ENCODE data around the gene ANKS6.
A peak's percentile ranks its signal among the peaks of the same experiment; 100 is the strongest.

ANKS6 gene

GRCh38 chr9:98796364-98797101, at the start of gene ANKS6:
Gene ANKS6 (minus strand): TSS chr9:98796555. CDS start chr9:98796491, 64 bp downstream.
- DNase-seq = peak; percentile 35

- DNase-seq = no peak
These were observed 49.7 kb upstream of the ANKS6 start for GRCh38 chr9:98846081-98846480.

- DNase-seq = no peak
These were observed 46.2 kb upstream of the ANKS6 start for GRCh38 chr9:98842510-98842909.

GRCh38 chr9:98839724-98840123, 43.4 kb upstream of the ANKS6 start:
- DNase-seq = no peak

GRCh38 chr9:98838868-98839565, 42.7 kb upstream of the ANKS6 start:
- no peak for DNase-seq

GRCh38 chr9:98838155-98838867, 42.0 kb upstream of the ANKS6 start:
- DNase-seq = no peak

- DNase-seq = no peak
These were observed 41.2 kb upstream of the ANKS6 start for GRCh38 chr9:98837516-98837915.

- no peak for DNase-seq
These were observed 39.9 kb upstream of the ANKS6 start for GRCh38 chr9:98836206-98836605.

- DNase-seq = no peak
These were observed 38.0 kb upstream of the ANKS6 start for GRCh38 chr9:98834386-98834785.

- DNase-seq = no peak
These were observed 37.0 kb upstream of the ANKS6 start for GRCh38 chr9:98833090-98833956.

GRCh38 chr9:98832768-98833089, 36.4 kb upstream of the ANKS6 start:
- no peak for DNase-seq

GRCh38 chr9:98831696-98832095, 35.3 kb upstream of the ANKS6 start:
- no peak for DNase-seq

- DNase-seq = no peak
These were observed 34.2 kb upstream of the ANKS6 start for GRCh38 chr9:98830554-98830953.

- DNase-seq = no peak
These were observed 33.4 kb upstream of the ANKS6 start for GRCh38 chr9:98829766-98830165.

GRCh38 chr9:98826716-98827115, 30.4 kb upstream of the ANKS6 start:
- no peak for DNase-seq

- DNase-seq = no peak
These were observed 29.1 kb upstream of the ANKS6 start for GRCh38 chr9:98825414-98825813.

GRCh38 chr9:98823666-98824334, 27.4 kb upstream of the ANKS6 start:
- DNase-seq = no peak

GRCh38 chr9:98822661-98823060, 26.3 kb upstream of the ANKS6 start:
- DNase-seq = no peak

GRCh38 chr9:98821831-98822230, 25.5 kb upstream of the ANKS6 start:
- DNase-seq = no peak

GRCh38 chr9:98819231-98819630, 22.9 kb upstream of the ANKS6 start:
- DNase-seq = no peak

GRCh38 chr9:98818764-98819163, 22.4 kb upstream of the ANKS6 start:
- no peak for DNase-seq

GRCh38 chr9:98815391-98815951, 19.1 kb upstream of the ANKS6 start:
- DNase-seq = no peak
